Fibroblast of lung (primary cell): ENCODE results near the gene GTF3C2. TPM values are rescaled to one million over a fixed set of nuclear protein-coding genes. Genes with fewer than 3 reads are reported as not detected.
"Not testable (repeated sequence)": the region's sequence is repeated elsewhere in the genome, so short reads cannot be mapped to it uniquely, and the experiment has no call there.

Experiments
- DNase-seq, 2 donors: peaks; one replicate each; pipeline versions ENCODE4 v3.0.0 to v3.0.0-alpha.2; 2010; ENCODE audit warnings: low read depth in 2 of 2
- H2AFZ ChIP-seq: 2 replicates; pipeline ENCODE4 v1.5.1; 2012; ENCODE audit warnings: low read length, control low read depth, inconsistent platforms
- H3K27ac ChIP-seq: 2 replicates; pipeline ENCODE4 v1.5.1; 2011; ENCODE audit warnings: low read length, control low read depth; ENCODE audit not compliant: insufficient read depth
- H3K27me3 ChIP-seq: 2 replicates; pipeline ENCODE4 v1.5.1; 2011; ENCODE audit warnings: mild to moderate bottlenecking, low read length; ENCODE audit not compliant: control insufficient read depth, insufficient read depth
- H3K36me3 ChIP-seq: 2 replicates; pipeline ENCODE4 v1.5.1; 2011; ENCODE audit warnings: low read length; ENCODE audit not compliant: control insufficient read depth, insufficient read depth
- H3K4me1 ChIP-seq: 2 replicates; pipeline ENCODE4 v1.5.1; 2011; ENCODE audit warnings: low read length; ENCODE audit not compliant: control insufficient read depth, insufficient read depth; ENCODE audit errors: extremely low read depth
- H3K4me2 ChIP-seq: 2 replicates; pipeline ENCODE4 v1.5.1; 2011; ENCODE audit warnings: low read length, control low read depth; ENCODE audit not compliant: insufficient read depth; ENCODE audit errors: extremely low read depth
- H3K4me3 ChIP-seq, 4 experiments: fragments of 200-600 bp in 1 of 4; sonication (generic) in 1 of 4; replicated peaks in 1 of 4; 2 replicates each; pipeline ENCODE4 v1.5.1; 2011 to 2016; ENCODE audit warnings: low read length in 4 of 4, low read depth in 3 of 4, mild to moderate bottlenecking in 3 of 4, control low read depth in 2 of 4, inconsistent platforms in 1 of 4, mixed read lengths in 1 of 4; ENCODE audit not compliant: insufficient read depth in 1 of 4; ENCODE audit errors: control extremely low read depth in 1 of 4
- H3K79me2 ChIP-seq: 2 replicates; pipeline ENCODE4 v1.5.1; 2012; ENCODE audit warnings: mild to moderate bottlenecking, low read length, inconsistent platforms; ENCODE audit not compliant: control insufficient read depth, insufficient read depth
- H3K9ac ChIP-seq: 2 replicates; pipeline ENCODE4 v1.5.1; 2011; ENCODE audit warnings: mild to moderate bottlenecking, low read length, control low read depth; ENCODE audit not compliant: insufficient read depth
- H3K9me3 ChIP-seq: 2 replicates; pipeline ENCODE4 v1.5.1; 2012; ENCODE audit warnings: low read depth, low read length; ENCODE audit not compliant: control insufficient read depth, insufficient read depth
- H4K20me1 ChIP-seq: 2 replicates; pipeline ENCODE4 v1.5.1; 2011; ENCODE audit warnings: low read length; ENCODE audit not compliant: control insufficient read depth, insufficient read depth; ENCODE audit errors: extremely low read depth
- EZH2 ChIP-seq: IDR thresholded peaks from 2 replicates; pipeline ENCODE4 v1.5.1; 2012; ENCODE audit warnings: low read length, control low read depth, mild to moderate bottlenecking; ENCODE audit errors: missing control alignments
- polyA plus RNA-seq, 2 donors: library from polyadenylated mRNA; depleted of rRNA in 1 of 2; stranded (reverse) in 1 of 2; unstranded in 1 of 2; fragments of >200 nt; gene quantifications; 2 replicates each; pipeline ENCODE4 v1.2.1, GENCODE V29; 2011 to 2012; ENCODE audit warnings: missing spikeins in 1 of 2
- total RNA-seq: library from RNA; depleted of rRNA; stranded (reverse); fragments of >200 nt; gene quantifications from 2 replicates; pipeline ENCODE4 v1.2.1, GENCODE V29; 2014
- TF ChIP-seq, protein P1 (sequence below), 2 donors: IDR thresholded peaks in 1 of 2; conservative IDR thresholded peaks in 1 of 2; 1 replicate in 1 of 2; 2 replicates in 1 of 2; pipeline ENCODE4 v1.5.1; 2011 to 2012; ENCODE audit warnings: low read length in 2 of 2, control low read depth in 1 of 2, inconsistent platforms in 1 of 2, low read depth in 1 of 2, mild to moderate bottlenecking in 1 of 2

Gene GTF3C2
- total and polyA plus RNA-seq, 2 donors (not counting 1 experiment from before 2014, with no cell fraction given): 19.2 to 30.2 TPM

DNA sequence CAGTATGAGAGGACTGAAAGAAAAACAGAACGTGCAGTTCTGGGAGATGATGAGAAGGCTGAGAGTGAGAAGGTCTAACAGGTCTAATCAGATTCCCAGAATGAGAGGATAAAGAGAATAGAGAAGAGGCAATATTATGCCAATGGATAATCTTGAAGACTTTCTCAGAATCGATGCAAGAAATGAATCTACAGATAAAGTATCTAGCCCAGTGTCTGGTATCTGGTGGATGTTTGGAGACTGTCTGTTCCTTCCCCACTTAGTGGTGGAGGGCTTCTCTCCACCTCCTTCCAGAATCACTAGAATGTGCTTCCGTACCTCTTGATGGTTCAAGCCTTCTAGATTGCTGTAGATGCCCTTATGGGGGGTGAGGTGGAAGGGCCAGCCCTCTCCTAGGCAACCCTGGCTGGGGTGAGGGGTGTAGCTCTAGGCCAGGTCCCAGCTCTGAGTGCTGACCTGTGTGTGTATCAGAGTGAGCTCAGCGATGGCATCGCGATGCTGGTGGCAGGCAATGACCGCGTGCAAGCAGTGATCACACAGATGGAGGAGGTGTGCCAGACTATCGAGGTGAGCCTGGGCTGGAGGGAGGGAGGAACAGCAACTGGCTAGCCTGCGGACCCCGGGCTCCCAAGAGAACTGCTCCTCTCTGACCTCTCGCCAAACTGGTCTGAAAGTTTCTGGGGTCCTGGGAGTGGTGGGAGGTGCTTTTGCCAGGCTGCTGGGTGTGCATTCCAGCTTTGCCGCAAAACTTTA, 51.9 kb downstream of the GTF3C2 start:
- Histone ChIP-seq H3K4me2 (no peak overlapping the region), H3K79me2 (no peaks in the 10 kb centered on the region), H3K4me3 (no peak overlapping the region), H3K27me3 (peaks cover 37% of the 10 kb centered on the region), H2AFZ (no peak overlapping the region), H3K36me3 (no peaks in the 10 kb centered on the region), H3K27ac (no peak overlapping the region), H4K20me1 (no peaks in the 10 kb centered on the region), H3K9ac (no peak overlapping the region), H3K4me1 (no peaks in the 10 kb centered on the region), H3K9me3 (no peaks in the 10 kb centered on the region)
- no peak for DNase-seq
- TF ChIP-seq, protein P1, sequence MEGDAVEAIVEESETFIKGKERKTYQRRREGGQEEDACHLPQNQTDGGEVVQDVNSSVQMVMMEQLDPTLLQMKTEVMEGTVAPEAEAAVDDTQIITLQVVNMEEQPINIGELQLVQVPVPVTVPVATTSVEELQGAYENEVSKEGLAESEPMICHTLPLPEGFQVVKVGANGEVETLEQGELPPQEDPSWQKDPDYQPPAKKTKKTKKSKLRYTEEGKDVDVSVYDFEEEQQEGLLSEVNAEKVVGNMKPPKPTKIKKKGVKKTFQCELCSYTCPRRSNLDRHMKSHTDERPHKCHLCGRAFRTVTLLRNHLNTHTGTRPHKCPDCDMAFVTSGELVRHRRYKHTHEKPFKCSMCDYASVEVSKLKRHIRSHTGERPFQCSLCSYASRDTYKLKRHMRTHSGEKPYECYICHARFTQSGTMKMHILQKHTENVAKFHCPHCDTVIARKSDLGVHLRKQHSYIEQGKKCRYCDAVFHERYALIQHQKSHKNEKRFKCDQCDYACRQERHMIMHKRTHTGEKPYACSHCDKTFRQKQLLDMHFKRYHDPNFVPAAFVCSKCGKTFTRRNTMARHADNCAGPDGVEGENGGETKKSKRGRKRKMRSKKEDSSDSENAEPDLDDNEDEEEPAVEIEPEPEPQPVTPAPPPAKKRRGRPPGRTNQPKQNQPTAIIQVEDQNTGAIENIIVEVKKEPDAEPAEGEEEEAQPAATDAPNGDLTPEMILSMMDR (conservative IDR thresholded peaks at IDR 0.05 in 1 of 2, IDR thresholded peaks at IDR 0.05 in 1 of 2; ENCODE audit: low read depth in 1 of 2, low read length in 2 of 2): no peak
- no peak for TF ChIP-seq EZH2

DNA sequence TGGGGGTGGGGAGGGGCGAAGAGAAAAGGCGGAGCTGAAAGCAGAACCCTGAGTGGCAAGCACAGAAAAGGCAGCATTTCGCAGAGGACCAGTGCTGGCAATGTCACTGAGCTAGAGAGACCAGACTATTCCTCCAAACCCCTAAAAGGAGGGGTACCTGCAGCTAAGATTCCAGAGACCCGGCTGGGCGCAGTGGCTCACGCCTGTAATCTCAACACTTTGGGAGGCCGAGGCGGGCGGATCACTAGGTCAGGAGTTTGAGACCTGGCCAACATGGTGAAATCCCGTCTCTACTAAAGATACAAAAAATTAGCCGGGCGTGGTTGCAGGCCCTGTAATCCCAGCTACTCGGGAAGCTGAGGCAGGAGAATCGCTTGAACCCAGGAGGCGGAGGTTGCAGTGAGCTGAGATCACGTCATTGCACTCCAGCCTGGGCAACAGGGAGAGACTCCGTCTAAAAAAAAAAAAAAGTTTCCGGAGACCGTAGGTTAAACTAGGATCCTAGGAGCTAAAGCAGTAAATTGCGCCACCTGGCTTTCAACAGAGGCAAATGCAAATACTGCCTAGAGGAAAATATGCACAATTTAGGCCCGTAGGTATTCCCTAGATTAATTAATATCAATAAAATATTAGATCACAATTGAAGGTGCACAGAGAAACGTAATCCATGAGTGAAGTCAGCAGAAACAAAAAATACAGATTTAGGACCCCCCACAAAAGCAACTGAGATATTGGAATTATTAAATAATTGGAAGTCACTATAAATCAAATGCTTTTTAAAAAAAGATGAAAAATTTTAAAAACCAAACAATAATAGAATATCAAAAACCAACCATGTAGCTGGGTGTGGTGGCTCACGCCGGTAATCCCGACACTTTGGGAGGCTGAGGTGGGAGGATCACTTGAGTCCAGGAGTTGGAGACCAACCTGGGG, 53.2 kb downstream of the GTF3C2 start:
- H3K4me2 ChIP-seq: no peak overlapping the region
- no peaks in the 10 kb centered on the region for H3K36me3 ChIP-seq
- no peak overlapping the region for H3K9ac ChIP-seq
- H4K20me1 ChIP-seq: no peaks in the 10 kb centered on the region
- H3K9me3 ChIP-seq: no peaks in the 10 kb centered on the region
- no peaks in the 10 kb centered on the region for H3K4me1 ChIP-seq
- H3K4me3 ChIP-seq: peak overlapping the region in 2 of 4 experiments; percentile 17
- DNase-seq: peak; percentile 54 to 79
- H3K27ac ChIP-seq: no peak overlapping the region
- no peak for TF ChIP-seq EZH2
- TF ChIP-seq, protein P1 (conservative IDR thresholded peaks at IDR 0.05 in 1 of 2, IDR thresholded peaks at IDR 0.05 in 1 of 2; ENCODE audit: low read depth in 1 of 2, low read length in 2 of 2): peak; percentile 89 to 90
- H3K27me3 ChIP-seq: peaks cover 40% of the 10 kb centered on the region
- H3K79me2 ChIP-seq: no peaks in the 10 kb centered on the region
- peak overlapping the region; percentile 54 for H2AFZ ChIP-seq

DNA sequence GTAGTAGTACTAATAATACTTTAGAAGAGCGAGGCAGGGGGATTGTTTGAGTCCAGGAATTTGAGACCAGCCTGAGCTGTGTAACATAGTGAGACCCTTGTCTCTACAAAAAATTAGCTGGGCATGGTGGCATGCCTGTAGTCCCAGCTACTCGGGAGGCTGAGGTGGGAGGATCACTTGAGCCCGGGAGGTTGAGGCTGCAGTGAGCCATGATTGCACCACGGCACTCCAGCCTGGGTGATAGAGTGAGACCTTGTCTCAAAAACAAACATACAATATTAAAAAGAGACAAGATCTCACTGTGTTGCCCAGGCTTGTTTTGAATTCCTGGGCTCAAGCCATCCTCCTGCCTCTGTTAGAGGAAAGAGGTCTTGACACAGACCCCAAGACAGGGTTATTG, 56.0 kb downstream of the GTF3C2 start:
- not testable (repeated sequence) for H3K9ac ChIP-seq, H2AFZ ChIP-seq, H4K20me1 ChIP-seq, H3K36me3 ChIP-seq, H3K4me1 ChIP-seq, H3K79me2 ChIP-seq, H3K4me2 ChIP-seq, H3K4me3 ChIP-seq, H3K9me3 ChIP-seq, DNase-seq, H3K27ac ChIP-seq
- peaks cover 16% of the 10 kb centered on the region for H3K27me3 ChIP-seq
